Kidney (tissue), 14 donors: ENCODE data around the gene CXXC4. TPM values are rescaled to one million over a fixed set of nuclear protein-coding genes. Genes with fewer than 3 reads are reported as not detected.

ENCODE experiments used
- DNase-seq, 5 donors: peaks; one replicate each; pipeline ENCODE4 v3.0.0-alpha.2; 2013 to 2020
- FAIRE-seq: peaks from 2 replicates; lab custom pipeline; 2012; peaks lifted over from hg19 to GRCh38; lab: Jason Lieb, UNC
- H3K27ac ChIP-seq, 2 donors: one replicate each; pipeline ENCODE4 v1.7.0; 2013; ENCODE audit warnings: low read depth in 2 of 2, low read length in 2 of 2, inconsistent platforms in 1 of 2
- H3K27me3 ChIP-seq: one replicate; pipeline ENCODE4 v1.7.1; 2013; ENCODE audit warnings: low read length, inconsistent platforms; ENCODE audit not compliant: control insufficient read depth, insufficient read depth
- H3K36me3 ChIP-seq, 3 donors: one replicate each; pipeline versions ENCODE4 v1.7.0 to v1.7.1; 2013; ENCODE audit warnings: low read length in 3 of 3, control low read depth in 1 of 3, inconsistent platforms in 1 of 3; ENCODE audit not compliant: insufficient read depth in 3 of 3, control insufficient read depth in 2 of 3
- H3K4me1 ChIP-seq, 3 donors: one replicate each; pipeline versions ENCODE4 v1.7.0 to v1.7.1; 2013; ENCODE audit warnings: low read length in 3 of 3, inconsistent platforms in 1 of 3, low read depth in 1 of 3; ENCODE audit not compliant: control insufficient read depth in 2 of 3, insufficient read depth in 2 of 3
- H3K4me3 ChIP-seq, 3 donors: one replicate each; pipeline versions ENCODE4 v1.7.0 to v1.8.1; 2013; ENCODE audit warnings: low read length in 3 of 3, control low read depth in 1 of 3, inconsistent platforms in 1 of 3
- H3K9ac ChIP-seq, 3 donors: one replicate each; pipeline versions ENCODE4 v1.7.0 to v1.7.1; 2013; ENCODE audit warnings: low read length in 3 of 3, control low read depth in 1 of 3, inconsistent platforms in 1 of 3
- H3K9me3 ChIP-seq, 3 donors: one replicate each; pipeline versions ENCODE4 v1.7.0 to v1.7.1; 2013; ENCODE audit warnings: low read length in 3 of 3, control low read depth in 1 of 3, inconsistent platforms in 1 of 3; ENCODE audit not compliant: control insufficient read depth in 2 of 3, insufficient read depth in 1 of 3
- CTCF ChIP-seq: IDR thresholded peaks from 3 replicates; pipeline ENCODE4 v1.5.1; 2012; ENCODE audit warnings: mild to moderate bottlenecking, moderate library complexity, borderline replicate concordance; ENCODE audit not compliant: insufficient read depth; ENCODE audit errors: extremely low read depth
- intact Hi-C: fragments of 100-400 bp; cut with DNase I; formaldehyde crosslinking; loops from one replicate; pipeline ENCODE4 v1.11.1; 2022
- polyA plus RNA-seq: library from polyadenylated mRNA; stranded (reverse); fragments of 350-450 nt; fragmentation: Illumina TruSeq; extraction: RNeasy Lipid Tissue Mini Kit (QIAGEN cat#74804); gene quantifications from one replicate; pipeline ENCODE4 v1.2.3, GENCODE V29; 2014; ENCODE audit warnings: low read depth, low replicate concordance; ENCODE audit not compliant: insufficient read depth
- total RNA-seq: library from RNA; stranded (reverse); fragmentation: NEBNext Ultra II Directional; extraction: Animal tissue kit (Norgen Biotek cat#: 25700); gene quantifications from one replicate; pipeline ENCODE4 v1.2.1, GENCODE V29; 2021
- donor health status: control.
- donor health status: control.
- donor health status: control.
- donor health status: control.
- donor health status: control.
- donor health status: DM: yes; HTN: yes; CAD: no.
- donor health status: Normal renal cell carcinoma (clear cell type).

Gene CXXC4
- total and polyA plus RNA-seq, 2 donors from 2014 or later, result 0.45 to 0.63 TPM

- Histone ChIP-seq H3K27me3 (no peaks in the 10 kb centered on the region), H3K36me3 (no peaks in the 10 kb centered on the region), H3K27ac (no peak overlapping the region), H3K9me3 (no peaks in the 10 kb centered on the region), H3K4me1 (no peaks in the 10 kb centered on the region), H3K4me3 (no peak overlapping the region), H3K9ac (no peak overlapping the region)
- FAIRE-seq (no peak), DNase-seq (no peak)
- TF ChIP-seq CTCF, result no peak
- intact Hi-C loops, result no loop called here
These were observed 9.8 kb upstream of the CXXC4 start for GRCh38 chr4:104504536-104504935.

GRCh38 chr4:104502471-104502870 lies 7.8 kb upstream of the CXXC4 start:
- FAIRE-seq (no peak), DNase-seq (no peak)
- H3K9me3 ChIP-seq, result no peaks in the 10 kb centered on the region
- no peak for TF ChIP-seq CTCF
- H3K27me3 ChIP-seq, result no peaks in the 10 kb centered on the region
- H3K4me1 ChIP-seq, result no peaks in the 10 kb centered on the region
- H3K36me3 ChIP-seq, result no peaks in the 10 kb centered on the region
- intact Hi-C loops, result no loop called here
- H3K27ac ChIP-seq, result no peak overlapping the region
- no peak overlapping the region for H3K4me3 ChIP-seq
- H3K9ac ChIP-seq, result no peak overlapping the region

GRCh38 chr4:104501290-104501689 lies 6.6 kb upstream of the CXXC4 start:
- no peak for FAIRE-seq
- no peak for TF ChIP-seq CTCF

GRCh38 chr4:104500442-104500841 lies 5.7 kb upstream of the CXXC4 start:
- H3K4me1 ChIP-seq, result no peaks in the 10 kb centered on the region
- no peak for DNase-seq
- H3K4me3 ChIP-seq, result no peak overlapping the region
- H3K27me3 ChIP-seq, result no peaks in the 10 kb centered on the region
- TF ChIP-seq CTCF, result no peak
- no peak for FAIRE-seq
- no peaks in the 10 kb centered on the region for H3K9me3 ChIP-seq
- H3K9ac ChIP-seq, result no peak overlapping the region
- no peaks in the 10 kb centered on the region for H3K36me3 ChIP-seq
- no peak overlapping the region for H3K27ac ChIP-seq
- intact Hi-C loops, result no loop called here

More at GRCh38 chr4:104501290-104501689, 6.6 kb upstream of the CXXC4 start:
- intact Hi-C loops, result no loop called here
- H3K27ac ChIP-seq, result no peak overlapping the region
- no peak overlapping the region for H3K9ac ChIP-seq
- no peaks in the 10 kb centered on the region for H3K27me3 ChIP-seq
- DNase-seq, result peak in 2 of 5 donors; percentile 30 to 32
- no peaks in the 10 kb centered on the region for H3K36me3 ChIP-seq
- no peak overlapping the region for H3K4me3 ChIP-seq
- H3K4me1 ChIP-seq, result no peaks in the 10 kb centered on the region
- no peaks in the 10 kb centered on the region for H3K9me3 ChIP-seq
